Gastroesophageal sphincter (tissue), 4 donors: Measurements from ENCODE around the gene SHANK2. TPM values are rescaled to one million over a fixed set of nuclear protein-coding genes. Genes with fewer than 3 reads are reported as not detected.

Experiments used
- ATAC-seq: fragments of 150-250 bp; one replicate; pipeline ENCODE4 v1.9.1; 2016; ENCODE audit warnings: mild to moderate bottlenecking, moderate library complexity
- H3K27ac ChIP-seq, 4 donors: fragments of 200-600 bp; sonication (generic) in 3 of 4; 1 replicate in 3 of 4; 2 replicates in 1 of 4; pipeline ENCODE4 v1.5.1; 2016 to 2019
- H3K27me3 ChIP-seq: fragments of 200-600 bp; sonication (generic); one replicate; pipeline ENCODE4 v1.5.1; 2019
- H3K36me3 ChIP-seq, 2 donors: fragments of 200-600 bp; sonication (generic); one replicate each; pipeline ENCODE4 v1.5.1; 2019; ENCODE audit warnings: control low read depth in 1 of 2
- H3K4me1 ChIP-seq, 3 donors: fragments of 200-600 bp; sonication (generic); 1 replicate in 2 of 3; 2 replicates in 1 of 3; pipeline ENCODE4 v1.5.1; 2016 to 2019; ENCODE audit warnings: control low read depth in 2 of 3
- H3K4me3 ChIP-seq, 2 donors: fragments of 200-600 bp; sonication (generic); one replicate each; pipeline ENCODE4 v1.5.1; 2019; ENCODE audit warnings: mild to moderate bottlenecking in 1 of 2, moderate library complexity in 1 of 2
- H3K9me3 ChIP-seq, 3 donors: fragments of 200-600 bp; sonication (generic); one replicate each; pipeline ENCODE4 v1.5.1; 2017 to 2019; ENCODE audit warnings: control low read depth in 2 of 3
- EP300 ChIP-seq: sonication (generic); formaldehyde crosslinking; IDR thresholded peaks from one replicate; pipeline ENCODE4 v1.6.1; 2017; ENCODE audit warnings: antibody characterized with exemption, mild to moderate bottlenecking
- POLR2A ChIP-seq, 2 donors: fragments of 450-650 bp; IDR thresholded peaks; one replicate each; pipeline ENCODE4 v1.6.1; 2017; ENCODE audit warnings: antibody characterized with exemption in 2 of 2, mild to moderate bottlenecking in 2 of 2, moderate library complexity in 1 of 2
- POLR2AphosphoS5 ChIP-seq: sonication (generic); formaldehyde crosslinking; IDR thresholded peaks from one replicate; pipeline ENCODE4 v1.6.1; 2017; ENCODE audit warnings: antibody characterized with exemption
- WGBS, 2 donors: methylation state at CpG; one replicate each; pipeline ENCODE4 v1.1.5; 2018; ENCODE audit warnings: low coverage in 1 of 2; 5-methylcytosine and 5-hydroxymethylcytosine counted together
- total RNA-seq, 4 donors: library from RNA; depleted of rRNA; stranded (reverse); fragments of >200 nt; gene quantifications; one replicate each; pipeline ENCODE4 v1.1.0, GENCODE V29; 2016
- TF ChIP-seq, protein P1 (sequence below), 4 experiments: fragments of 200-600 bp in 2 of 4; fragments of 450-650 bp in 2 of 4; sonication (generic) in 1 of 4; IDR thresholded peaks; one replicate each; pipeline ENCODE4 v1.5.1; 2017 to 2019; ENCODE audit warnings: antibody characterized with exemption in 4 of 4, mild to moderate bottlenecking in 2 of 4, moderate library complexity in 2 of 4

Gene SHANK2
- total RNA-seq, 4 donors from 2014 or later, result 1.6 to 14.5 (median 13.8) TPM

DNA sequence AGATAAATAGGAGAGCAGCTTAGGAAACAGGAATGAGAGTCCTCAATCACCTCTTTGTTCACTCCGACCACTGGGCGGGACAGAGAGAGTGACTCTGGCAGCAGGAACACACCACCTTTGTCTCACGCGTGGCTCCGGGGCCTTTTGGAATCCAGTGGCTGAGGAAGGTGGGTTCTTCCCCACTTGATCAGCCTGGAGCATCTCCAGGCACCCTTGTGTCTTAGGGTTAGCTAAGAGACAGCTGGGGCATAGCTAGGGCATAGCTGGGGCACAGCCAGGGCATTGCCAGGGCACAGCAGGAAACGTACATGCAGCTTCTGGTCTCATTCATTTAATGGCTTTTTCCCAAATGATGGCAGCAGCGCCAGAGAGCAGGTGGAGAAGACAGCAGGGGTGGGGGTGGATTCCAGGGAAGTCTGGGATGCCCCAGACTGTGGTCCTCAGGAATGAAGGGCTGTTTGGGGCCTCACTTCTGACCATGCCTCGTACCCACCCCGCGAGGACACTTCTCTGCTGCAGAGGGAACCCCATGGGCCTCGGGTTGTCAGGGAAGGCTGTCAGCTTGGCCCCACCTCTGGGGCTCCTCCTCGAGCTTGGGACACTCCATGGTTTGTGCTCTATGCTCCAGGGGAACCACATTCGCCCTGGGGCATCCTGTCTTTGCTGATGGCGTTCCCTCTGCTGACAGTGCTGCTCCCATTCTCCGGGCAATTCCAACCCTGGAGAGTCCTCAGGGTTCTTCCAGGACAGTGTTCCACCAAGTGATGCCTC lies 30.4 kb upstream of the SHANK2 start:
- H3K27ac ChIP-seq, result no peak overlapping the region
- no CpG with 5 or more reads among the region's 15 CpGs for WGBS, 2 donors

DNA sequence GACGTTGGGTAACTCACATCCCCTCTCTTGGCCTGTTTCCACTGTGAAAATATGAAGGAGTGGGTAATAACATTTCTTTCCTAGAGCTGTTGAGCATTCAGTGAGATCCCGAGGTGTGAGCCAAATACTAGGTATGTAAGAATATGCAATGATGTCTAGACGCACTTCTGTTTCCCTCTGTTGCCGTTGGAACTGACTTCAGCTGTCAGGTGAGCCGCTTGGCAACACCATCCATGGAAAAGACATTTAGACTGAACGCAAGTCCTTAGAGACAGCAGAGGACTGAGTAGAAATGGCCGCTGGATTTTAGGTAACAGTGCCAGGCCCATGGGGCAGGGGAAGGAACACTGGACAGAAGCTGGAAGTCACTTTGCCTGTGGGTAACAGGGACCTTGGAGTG lies 29.5 kb upstream of the SHANK2 start:
- H3K27me3 ChIP-seq, result peaks cover 59% of the 10 kb centered on the region
- H3K9me3 ChIP-seq, result no peaks in the 10 kb centered on the region
- H3K36me3 ChIP-seq, result no peaks in the 10 kb centered on the region
- TF ChIP-seq POLR2AphosphoS5 (no peak), POLR2A (IDR thresholded peaks at IDR 0.05) (no peak), EP300 (no peak)
- TF ChIP-seq, protein P1, sequence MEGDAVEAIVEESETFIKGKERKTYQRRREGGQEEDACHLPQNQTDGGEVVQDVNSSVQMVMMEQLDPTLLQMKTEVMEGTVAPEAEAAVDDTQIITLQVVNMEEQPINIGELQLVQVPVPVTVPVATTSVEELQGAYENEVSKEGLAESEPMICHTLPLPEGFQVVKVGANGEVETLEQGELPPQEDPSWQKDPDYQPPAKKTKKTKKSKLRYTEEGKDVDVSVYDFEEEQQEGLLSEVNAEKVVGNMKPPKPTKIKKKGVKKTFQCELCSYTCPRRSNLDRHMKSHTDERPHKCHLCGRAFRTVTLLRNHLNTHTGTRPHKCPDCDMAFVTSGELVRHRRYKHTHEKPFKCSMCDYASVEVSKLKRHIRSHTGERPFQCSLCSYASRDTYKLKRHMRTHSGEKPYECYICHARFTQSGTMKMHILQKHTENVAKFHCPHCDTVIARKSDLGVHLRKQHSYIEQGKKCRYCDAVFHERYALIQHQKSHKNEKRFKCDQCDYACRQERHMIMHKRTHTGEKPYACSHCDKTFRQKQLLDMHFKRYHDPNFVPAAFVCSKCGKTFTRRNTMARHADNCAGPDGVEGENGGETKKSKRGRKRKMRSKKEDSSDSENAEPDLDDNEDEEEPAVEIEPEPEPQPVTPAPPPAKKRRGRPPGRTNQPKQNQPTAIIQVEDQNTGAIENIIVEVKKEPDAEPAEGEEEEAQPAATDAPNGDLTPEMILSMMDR (IDR thresholded peaks at IDR 0.05), result no peak
- no peak overlapping the region for H3K4me3 ChIP-seq
- ATAC-seq, result no peak
- H3K27ac ChIP-seq, result no peak overlapping the region
- 70 to 82% methylated on average over 6 to 7 of the region's 7 CpGs for WGBS, 2 donors
- no peaks in the 10 kb centered on the region for H3K4me1 ChIP-seq

More for the DNA sequence above, 30.4 kb upstream of the SHANK2 start:
- Histone ChIP-seq H3K27me3 (peaks cover 56% of the 10 kb centered on the region), H3K4me1 (no peaks in the 10 kb centered on the region), H3K36me3 (no peaks in the 10 kb centered on the region), H3K4me3 (no peak overlapping the region), H3K9me3 (no peaks in the 10 kb centered on the region)
- ATAC-seq, result no peak
- TF ChIP-seq POLR2A (IDR thresholded peaks at IDR 0.05), result no peak
- TF ChIP-seq, protein P1 (IDR thresholded peaks at IDR 0.05), result no peak
- no peak for TF ChIP-seq POLR2AphosphoS5
- TF ChIP-seq EP300, result no peak

DNA sequence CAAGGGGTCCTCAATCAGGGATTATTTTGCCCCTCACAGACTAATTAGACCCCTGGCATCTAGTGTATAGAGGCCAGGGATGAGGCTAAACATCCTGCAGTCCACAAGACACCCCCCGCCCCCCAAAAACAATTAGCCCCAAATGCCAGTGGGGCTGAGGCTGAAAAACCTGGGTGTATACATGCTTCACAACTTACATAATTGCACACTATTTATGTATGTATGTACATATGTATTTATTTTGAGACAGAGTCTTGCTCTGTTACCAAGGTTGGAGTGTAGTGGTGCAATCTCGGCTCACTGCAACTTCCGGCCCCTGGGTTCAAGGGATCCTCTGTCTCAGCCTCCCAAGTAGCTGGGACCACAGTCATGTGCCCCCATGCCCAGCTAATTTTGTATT lies 28.8 kb upstream of the SHANK2 start:
- no peak for ATAC-seq
- Histone ChIP-seq H3K9me3 (no peaks in the 10 kb centered on the region), H3K36me3 (no peaks in the 10 kb centered on the region), H3K4me1 (no peaks in the 10 kb centered on the region), H3K4me3 (no peak overlapping the region), H3K27ac (no peak overlapping the region), H3K27me3 (peaks cover 55% of the 10 kb centered on the region)
- 100% methylated on average over 2 of the region's 3 CpGs; no CpG with 5 or more reads in 1 of the 2 donors for WGBS, 2 donors
- TF ChIP-seq EP300 (no peak), POLR2AphosphoS5 (no peak), POLR2A (IDR thresholded peaks at IDR 0.05) (no peak)
- TF ChIP-seq, protein P1 (IDR thresholded peaks at IDR 0.05), result no peak

DNA sequence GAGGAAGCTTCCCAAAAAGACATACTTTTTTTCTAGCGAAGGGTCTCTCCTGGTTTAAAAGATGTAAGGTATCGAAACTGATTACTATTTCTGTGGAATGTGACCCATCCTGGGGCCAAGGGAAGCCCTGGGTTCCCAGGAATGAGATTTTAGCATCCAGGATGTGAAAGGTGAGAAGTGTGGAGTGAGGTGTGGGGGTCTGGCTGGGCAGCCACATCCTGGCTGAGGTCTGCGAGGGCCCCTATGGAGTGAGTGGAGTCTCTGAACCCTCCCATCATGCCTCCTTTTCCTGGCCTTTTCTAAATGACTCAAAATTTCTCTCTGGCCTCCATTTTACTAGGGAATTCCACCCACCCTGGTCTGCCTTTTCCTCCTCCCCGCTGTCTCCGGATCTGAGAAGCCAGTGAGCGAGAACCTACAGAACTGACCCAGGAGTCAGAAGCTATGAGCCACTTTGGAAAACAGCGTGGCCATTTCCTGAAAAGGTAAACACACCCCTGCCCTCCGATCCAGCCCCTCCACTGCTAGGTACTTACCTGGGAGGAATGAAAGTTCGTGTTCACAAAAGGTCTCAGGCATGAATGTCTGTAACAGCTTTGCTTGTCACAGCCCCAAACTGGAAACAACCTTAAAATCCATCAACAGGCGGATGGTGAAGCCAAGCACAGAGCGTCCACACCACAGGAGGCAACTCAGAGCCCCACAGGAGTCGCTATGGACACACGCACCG lies 27.7 kb upstream of the SHANK2 start:
- H3K9me3 ChIP-seq, result no peaks in the 10 kb centered on the region
- H3K36me3 ChIP-seq, result no peaks in the 10 kb centered on the region
- no peak for ATAC-seq
- H3K27me3 ChIP-seq, result peaks cover 51% of the 10 kb centered on the region
- TF ChIP-seq POLR2A (IDR thresholded peaks at IDR 0.05) (no peak), POLR2AphosphoS5 (no peak), EP300 (no peak)
- TF ChIP-seq, protein P1 (IDR thresholded peaks at IDR 0.05), result no peak
- H3K4me3 ChIP-seq, result no peak overlapping the region
- WGBS, 2 donors, result 64 to 65% methylated on average over 3 to 9 of the region's 14 CpGs
- H3K4me1 ChIP-seq, result no peaks in the 10 kb centered on the region
- H3K27ac ChIP-seq, result no peak overlapping the region
